Measurements from ENCODE around the gene HPCAL1.
A peak's percentile ranks its signal among the peaks of the same experiment; 100 is the strongest.

HPCAL1 gene

GRCh38 chr2:10377747-10378085, 75.0 kb downstream of the HPCAL1 start:
- Histone ChIP-seq H3K4me1 (ENCODE audit: control insufficient read depth, low read depth, low read length) (peaks cover 15% of the 10 kb centered on the region), H3K4me2 (ENCODE audit: low read length) (no peak overlapping the region), H3K9ac (ENCODE audit: low read length) (no peak overlapping the region), H2BK5ac (ENCODE audit: low read length) (no peak overlapping the region), H3K27ac (ENCODE audit: low read depth, low read length) (no peak overlapping the region), H4K8ac (ENCODE audit: low read depth, low read length) (no peak overlapping the region), H3K4me3 (ENCODE audit: low read length) (no peak overlapping the region), H3K18ac (ENCODE audit: low read length) (no peak overlapping the region), H3K36me3 (ENCODE audit: control insufficient read depth, insufficient read depth, low read length) (no peaks in the 10 kb centered on the region), H3K79me1 (ENCODE audit: low read length) (no peaks in the 10 kb centered on the region), H3K79me2 (ENCODE audit: control insufficient read depth, insufficient read depth, low read length) (no peaks in the 10 kb centered on the region), H3K27me3 (ENCODE audit: insufficient read depth, low read length, poor library complexity) (no peaks in the 10 kb centered on the region), H2BK15ac (replicated peaks; ENCODE audit: low read depth) (no peak overlapping the region), H4K5ac (ENCODE audit: low read length) (no peak overlapping the region), H2AK5ac (ENCODE audit: low read length) (no peak overlapping the region), H3K4ac (ENCODE audit: low read depth, low read length) (no peak overlapping the region), H3K23ac (ENCODE audit: low read length) (no peak overlapping the region), H3K56ac (ENCODE audit: low read length) (no peak overlapping the region), H2BK120ac (ENCODE audit: low read depth, low read length) (no peak overlapping the region)
- no CpG with 5 or more reads among the region's 12 CpGs for WGBS (ENCODE audit: extremely low coverage, insufficient coverage, low lambda C conversion rate)
- no peak for DNase-seq

- H2AK5ac ChIP-seq (ENCODE audit: low read length) = no peak overlapping the region
- no peaks in the 10 kb centered on the region for H3K27me3 ChIP-seq (ENCODE audit: insufficient read depth, low read length, poor library complexity)
- H4K5ac ChIP-seq (ENCODE audit: low read length) = no peak overlapping the region
- no peaks in the 10 kb centered on the region for H3K79me1 ChIP-seq (ENCODE audit: low read length)
- no peak overlapping the region for H3K27ac ChIP-seq (ENCODE audit: low read depth, low read length)
- no peak overlapping the region for H3K56ac ChIP-seq (ENCODE audit: low read length)
- H3K4ac ChIP-seq (ENCODE audit: low read depth, low read length) = no peak overlapping the region
- H3K4me3 ChIP-seq (ENCODE audit: low read length) = no peak overlapping the region
- H2BK5ac ChIP-seq (ENCODE audit: low read length) = no peak overlapping the region
- no peaks in the 10 kb centered on the region for H3K79me2 ChIP-seq (ENCODE audit: control insufficient read depth, insufficient read depth, low read length)
- no CpG with 5 or more reads among the region's 7 CpGs for WGBS (ENCODE audit: extremely low coverage, insufficient coverage, low lambda C conversion rate)
- no peak overlapping the region for H3K18ac ChIP-seq (ENCODE audit: low read length)
- no peak overlapping the region for H3K23ac ChIP-seq (ENCODE audit: low read length)
- peaks cover 18% of the 10 kb centered on the region for H3K4me1 ChIP-seq (ENCODE audit: control insufficient read depth, low read depth, low read length)
- H2BK120ac ChIP-seq (ENCODE audit: low read depth, low read length) = no peak overlapping the region
- H3K4me2 ChIP-seq (ENCODE audit: low read length) = no peak overlapping the region
- no peak overlapping the region for H2BK15ac ChIP-seq (replicated peaks; ENCODE audit: low read depth)
- H3K36me3 ChIP-seq (ENCODE audit: control insufficient read depth, insufficient read depth, low read length) = no peaks in the 10 kb centered on the region
- no peak overlapping the region for H3K9ac ChIP-seq (ENCODE audit: low read length)
- no peak for DNase-seq
- H4K8ac ChIP-seq (ENCODE audit: low read depth, low read length) = no peak overlapping the region
Observed at GRCh38 chr2:10378189-10378588, 75.5 kb downstream of the HPCAL1 start.

GRCh38 chr2:10380048-10380926, 77.6 kb downstream of the HPCAL1 start:
- Histone ChIP-seq H3K56ac (ENCODE audit: low read length) (no peak overlapping the region), H3K9ac (ENCODE audit: low read length) (no peak overlapping the region), H3K27ac (ENCODE audit: low read depth, low read length) (no peak overlapping the region), H3K36me3 (ENCODE audit: control insufficient read depth, insufficient read depth, low read length) (no peaks in the 10 kb centered on the region), H3K27me3 (ENCODE audit: insufficient read depth, low read length, poor library complexity) (no peaks in the 10 kb centered on the region), H4K8ac (ENCODE audit: low read depth, low read length) (no peak overlapping the region), H3K79me2 (ENCODE audit: control insufficient read depth, insufficient read depth, low read length) (no peaks in the 10 kb centered on the region), H3K4me3 (ENCODE audit: low read length) (no peak overlapping the region), H3K4ac (ENCODE audit: low read depth, low read length) (no peak overlapping the region), H3K18ac (ENCODE audit: low read length) (no peak overlapping the region), H3K79me1 (ENCODE audit: low read length) (no peaks in the 10 kb centered on the region), H3K4me1 (ENCODE audit: control insufficient read depth, low read depth, low read length) (peaks cover 18% of the 10 kb centered on the region), H2AK5ac (ENCODE audit: low read length) (no peak overlapping the region), H3K4me2 (ENCODE audit: low read length) (no peak overlapping the region), H2BK5ac (ENCODE audit: low read length) (no peak overlapping the region), H2BK120ac (ENCODE audit: low read depth, low read length) (no peak overlapping the region), H3K23ac (ENCODE audit: low read length) (no peak overlapping the region), H4K5ac (ENCODE audit: low read length) (no peak overlapping the region), H2BK15ac (replicated peaks; ENCODE audit: low read depth) (no peak overlapping the region)
- WGBS (ENCODE audit: extremely low coverage, insufficient coverage, low lambda C conversion rate) = no CpG with 5 or more reads among the region's 9 CpGs
- DNase-seq = no peak

GRCh38 chr2:10381997-10382353, 79.3 kb downstream of the HPCAL1 start:
- Histone ChIP-seq H3K36me3 (ENCODE audit: control insufficient read depth, insufficient read depth, low read length) (no peaks in the 10 kb centered on the region), H3K79me2 (ENCODE audit: control insufficient read depth, insufficient read depth, low read length) (no peaks in the 10 kb centered on the region), H4K8ac (ENCODE audit: low read depth, low read length) (no peak overlapping the region), H3K23ac (ENCODE audit: low read length) (no peak overlapping the region), H3K9ac (ENCODE audit: low read length) (no peak overlapping the region), H3K27me3 (ENCODE audit: insufficient read depth, low read length, poor library complexity) (no peaks in the 10 kb centered on the region), H3K4ac (ENCODE audit: low read depth, low read length) (no peak overlapping the region), H4K5ac (ENCODE audit: low read length) (no peak overlapping the region), H2AK5ac (ENCODE audit: low read length) (no peak overlapping the region), H2BK120ac (ENCODE audit: low read depth, low read length) (no peak overlapping the region), H2BK5ac (ENCODE audit: low read length) (no peak overlapping the region), H3K4me3 (ENCODE audit: low read length) (no peak overlapping the region), H3K4me1 (ENCODE audit: control insufficient read depth, low read depth, low read length) (peaks cover 18% of the 10 kb centered on the region), H3K79me1 (ENCODE audit: low read length) (no peaks in the 10 kb centered on the region), H3K27ac (ENCODE audit: low read depth, low read length) (no peak overlapping the region), H2BK15ac (replicated peaks; ENCODE audit: low read depth) (no peak overlapping the region), H3K18ac (ENCODE audit: low read length) (no peak overlapping the region), H3K4me2 (ENCODE audit: low read length) (no peak overlapping the region), H3K56ac (ENCODE audit: low read length) (no peak overlapping the region)
- no CpG with 5 or more reads among the region's 3 CpGs for WGBS (ENCODE audit: extremely low coverage, insufficient coverage, low lambda C conversion rate)
- no peak for DNase-seq

- H3K27ac ChIP-seq (ENCODE audit: low read depth, low read length) = no peak overlapping the region
- H3K23ac ChIP-seq (ENCODE audit: low read length) = no peak overlapping the region
- H3K56ac ChIP-seq (ENCODE audit: low read length) = peak overlapping the region; percentile 50
- H3K4ac ChIP-seq (ENCODE audit: low read depth, low read length) = no peak overlapping the region
- no peak overlapping the region for H3K18ac ChIP-seq (ENCODE audit: low read length)
- H3K4me1 ChIP-seq (ENCODE audit: control insufficient read depth, low read depth, low read length) = peaks cover 18% of the 10 kb centered on the region
- WGBS (ENCODE audit: extremely low coverage, insufficient coverage, low lambda C conversion rate) = no CpG with 5 or more reads among the region's 18 CpGs
- peak; percentile 64 for DNase-seq
- H4K8ac ChIP-seq (ENCODE audit: low read depth, low read length) = no peak overlapping the region
- H2BK120ac ChIP-seq (ENCODE audit: low read depth, low read length) = no peak overlapping the region
- H4K5ac ChIP-seq (ENCODE audit: low read length) = no peak overlapping the region
- H3K79me2 ChIP-seq (ENCODE audit: control insufficient read depth, insufficient read depth, low read length) = no peaks in the 10 kb centered on the region
- H3K79me1 ChIP-seq (ENCODE audit: low read length) = no peaks in the 10 kb centered on the region
- H3K27me3 ChIP-seq (ENCODE audit: insufficient read depth, low read length, poor library complexity) = no peaks in the 10 kb centered on the region
- H3K4me2 ChIP-seq (ENCODE audit: low read length) = no peak overlapping the region
- H3K9ac ChIP-seq (ENCODE audit: low read length) = no peak overlapping the region
- no peak overlapping the region for H2BK15ac ChIP-seq (replicated peaks; ENCODE audit: low read depth)
- H2BK5ac ChIP-seq (ENCODE audit: low read length) = no peak overlapping the region
- no peaks in the 10 kb centered on the region for H3K36me3 ChIP-seq (ENCODE audit: control insufficient read depth, insufficient read depth, low read length)
- H3K4me3 ChIP-seq (ENCODE audit: low read length) = no peak overlapping the region
- no peak overlapping the region for H2AK5ac ChIP-seq (ENCODE audit: low read length)
Observed at GRCh38 chr2:10382354-10383061, 79.8 kb downstream of the HPCAL1 start.
